HG02840 (cell line): ENCODE results near the gene CEMIP.
"Not testable (repeated sequence)": the region's sequence is repeated elsewhere in the genome, so short reads cannot be mapped to it uniquely, and the experiment has no call there.

Source experiments
- ATAC-seq: cut with Tn5 transposase; IDR thresholded peaks from one replicate; pipeline ENCODE4 v1.9.1; 2021; ENCODE audit warnings: mild to moderate bottlenecking, moderate library complexity, moderate number of reproducible peaks; ENCODE audit not compliant: unreplicated experiment, low FRiP score

Gene CEMIP

GRCh38 chr15:80940851-80941250, 161.7 kb downstream of the CEMIP start:
- no peak for ATAC-seq

GRCh38 chr15:80942266-80942665, 163.1 kb downstream of the CEMIP start:
- no peak for ATAC-seq

GRCh38 chr15:80942746-80943565, 163.8 kb downstream of the CEMIP start:
- ATAC-seq: no peak

- no peak for ATAC-seq
These were observed 165.6 kb downstream of the CEMIP start for GRCh38 chr15:80944818-80945217.

- no peak for ATAC-seq
These were observed 166.4 kb downstream of the CEMIP start for GRCh38 chr15:80945605-80946004.

GRCh38 chr15:80946576-80946975, 167.4 kb downstream of the CEMIP start:
- ATAC-seq: no peak

- ATAC-seq: no peak
These were observed 169.6 kb downstream of the CEMIP start for GRCh38 chr15:80948651-80949292.

- ATAC-seq: no peak
These were observed 170.6 kb downstream of the CEMIP start for GRCh38 chr15:80949756-80950155.

GRCh38 chr15:80950291-80951078, 171.3 kb downstream of the CEMIP start:
- ATAC-seq: no peak

GRCh38 chr15:80951941-80952340, 172.8 kb downstream of the CEMIP start:
- ATAC-seq: no peak

GRCh38 chr15:80953001-80953952, 174.1 kb downstream of the CEMIP start:
- ATAC-seq: no peak

- no peak for ATAC-seq
These were observed 175.0 kb downstream of the CEMIP start for GRCh38 chr15:80953953-80954778.

GRCh38 chr15:80955571-80956452, 176.6 kb downstream of the CEMIP start:
- not testable (repeated sequence) for ATAC-seq

GRCh38 chr15:80957556-80957955, 178.4 kb downstream of the CEMIP start:
- no peak for ATAC-seq

- ATAC-seq: no peak
These were observed 178.8 kb downstream of the CEMIP start for GRCh38 chr15:80957976-80958375.

- ATAC-seq: no peak
These were observed 179.8 kb downstream of the CEMIP start for GRCh38 chr15:80958818-80959495.

- not testable (repeated sequence) for ATAC-seq
These were observed 186.3 kb downstream of the CEMIP start for GRCh38 chr15:80965454-80965853.
